Measurements from ENCODE around the gene UTS2. TPM values are rescaled to one million over a fixed set of nuclear protein-coding genes. Genes with fewer than 3 reads are reported as not detected.

UTS2 gene
- total RNA-seq, 6 experiments from 2014 or later, result not detected

GRCh38 chr1:7861452-7861851, 8.6 kb upstream of the UTS2 start:
- H3K4me3 Mint-ChIP-seq, result no peak overlapping the region
- no peaks in the 10 kb centered on the region for H3K36me3 Mint-ChIP-seq (ENCODE audit: low read depth)
- no peaks in the 10 kb centered on the region; the same call in 1 of the 2 replicates for H3K4me1 Mint-ChIP-seq (ENCODE audit: low read depth)
- H3K27me3 Mint-ChIP-seq (ENCODE audit: insufficient read depth), result peaks cover 20% of the 10 kb centered on the region
- H3K27ac Mint-ChIP-seq, result no peak overlapping the region
- H3K9me3 Mint-ChIP-seq, result no peaks in the 10 kb centered on the region
- TF ChIP-seq, protein P1, sequence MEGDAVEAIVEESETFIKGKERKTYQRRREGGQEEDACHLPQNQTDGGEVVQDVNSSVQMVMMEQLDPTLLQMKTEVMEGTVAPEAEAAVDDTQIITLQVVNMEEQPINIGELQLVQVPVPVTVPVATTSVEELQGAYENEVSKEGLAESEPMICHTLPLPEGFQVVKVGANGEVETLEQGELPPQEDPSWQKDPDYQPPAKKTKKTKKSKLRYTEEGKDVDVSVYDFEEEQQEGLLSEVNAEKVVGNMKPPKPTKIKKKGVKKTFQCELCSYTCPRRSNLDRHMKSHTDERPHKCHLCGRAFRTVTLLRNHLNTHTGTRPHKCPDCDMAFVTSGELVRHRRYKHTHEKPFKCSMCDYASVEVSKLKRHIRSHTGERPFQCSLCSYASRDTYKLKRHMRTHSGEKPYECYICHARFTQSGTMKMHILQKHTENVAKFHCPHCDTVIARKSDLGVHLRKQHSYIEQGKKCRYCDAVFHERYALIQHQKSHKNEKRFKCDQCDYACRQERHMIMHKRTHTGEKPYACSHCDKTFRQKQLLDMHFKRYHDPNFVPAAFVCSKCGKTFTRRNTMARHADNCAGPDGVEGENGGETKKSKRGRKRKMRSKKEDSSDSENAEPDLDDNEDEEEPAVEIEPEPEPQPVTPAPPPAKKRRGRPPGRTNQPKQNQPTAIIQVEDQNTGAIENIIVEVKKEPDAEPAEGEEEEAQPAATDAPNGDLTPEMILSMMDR (IDR thresholded peaks at IDR 0.05), result no peak
- DNase-seq, result no peak

- Mint-ChIP-seq H3K27ac (no peak overlapping the region), H3K4me3 (no peak overlapping the region), H3K36me3 (ENCODE audit: low read depth) (no peaks in the 10 kb centered on the region), H3K27me3 (ENCODE audit: insufficient read depth) (peaks cover 20% of the 10 kb centered on the region), H3K4me1 (ENCODE audit: low read depth) (no peaks in the 10 kb centered on the region; the same call in 1 of the 2 replicates), H3K9me3 (no peaks in the 10 kb centered on the region)
- no peak for DNase-seq
- TF ChIP-seq, protein P1 (IDR thresholded peaks at IDR 0.05), result no peak
Observed at GRCh38 chr1:7860130-7860529, 7.3 kb upstream of the UTS2 start.

DNA sequence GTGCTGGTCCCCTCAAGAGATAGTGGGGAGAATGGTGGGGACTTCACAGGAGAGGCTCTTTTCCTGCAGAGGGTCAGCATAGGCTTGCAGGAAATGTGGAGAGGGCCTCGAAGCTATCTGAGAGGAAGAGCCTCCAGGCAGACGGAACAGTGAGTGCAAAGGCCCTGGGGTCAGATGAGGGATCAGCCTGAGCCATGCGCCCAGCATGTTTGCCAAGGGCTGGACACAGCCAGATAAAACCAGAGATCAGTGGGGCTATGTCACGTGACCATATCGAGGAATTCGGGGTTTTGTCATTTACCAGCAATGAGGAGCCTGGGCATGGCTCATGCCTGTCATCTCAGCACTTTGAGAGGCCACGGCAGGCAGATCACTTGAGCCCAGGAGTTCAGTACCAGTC, 6.5 kb upstream of the UTS2 start:
- Mint-ChIP-seq H3K4me3 (no peak overlapping the region), H3K4me1 (ENCODE audit: low read depth) (no peaks in the 10 kb centered on the region; the same call in 1 of the 2 replicates), H3K9me3 (no peaks in the 10 kb centered on the region), H3K27me3 (ENCODE audit: insufficient read depth) (peaks cover 18% of the 10 kb centered on the region), H3K27ac (no peak overlapping the region), H3K36me3 (ENCODE audit: low read depth) (no peaks in the 10 kb centered on the region)
- TF ChIP-seq, protein P1 (IDR thresholded peaks at IDR 0.05), result no peak
- DNase-seq, result no peak

DNA sequence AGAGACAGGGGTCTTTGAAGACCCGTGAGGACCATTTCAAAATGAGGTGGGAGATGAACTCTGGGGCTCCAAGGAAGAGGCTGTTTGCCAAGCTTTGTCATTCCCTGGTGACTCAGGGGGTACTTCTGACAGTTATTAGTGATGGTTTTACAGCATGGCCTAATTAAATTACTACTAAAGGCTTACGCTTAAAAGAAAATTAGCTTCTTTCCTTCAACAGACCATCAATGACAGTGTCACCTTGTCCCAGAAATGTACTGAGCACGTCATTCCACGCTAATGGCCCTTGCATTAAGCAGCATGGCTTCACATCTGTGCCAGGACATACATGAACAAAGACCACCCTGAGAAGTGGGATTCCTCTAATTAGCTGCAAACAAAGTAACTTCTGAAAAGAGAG, 5.1 kb upstream of the UTS2 start:
- no peaks in the 10 kb centered on the region for H3K36me3 Mint-ChIP-seq (ENCODE audit: low read depth)
- peaks cover 12% of the 10 kb centered on the region for H3K27me3 Mint-ChIP-seq (ENCODE audit: insufficient read depth)
- H3K9me3 Mint-ChIP-seq, result no peaks in the 10 kb centered on the region
- DNase-seq, result no peak
- H3K4me3 Mint-ChIP-seq, result no peak overlapping the region
- TF ChIP-seq, protein P1 (IDR thresholded peaks at IDR 0.05), result no peak
- H3K4me1 Mint-ChIP-seq (ENCODE audit: low read depth), result no peaks in the 10 kb centered on the region; the same call in 1 of the 2 replicates
- no peak overlapping the region for H3K27ac Mint-ChIP-seq

DNA sequence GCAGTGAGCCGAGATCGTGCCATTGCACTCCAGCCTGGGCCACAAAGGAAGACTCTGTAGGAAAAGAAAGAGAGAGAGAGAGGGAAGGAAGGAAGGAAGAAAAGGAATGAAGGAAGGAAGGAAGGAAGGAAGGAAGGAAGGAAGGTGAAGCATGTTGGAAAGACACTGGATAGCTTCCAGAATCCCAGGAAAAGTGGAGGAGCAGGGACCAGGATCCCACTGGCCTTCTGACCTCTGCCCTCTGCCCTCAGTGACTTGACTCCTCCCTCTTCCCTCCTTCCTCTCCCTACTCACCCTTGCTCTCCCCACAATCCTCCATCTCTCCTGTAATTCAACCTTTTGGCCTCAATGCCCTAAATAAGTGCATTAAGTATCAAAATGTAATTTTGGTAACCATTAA, 4.1 kb upstream of the UTS2 start:
- Mint-ChIP-seq H3K27ac (no peak overlapping the region), H3K4me3 (no peak overlapping the region), H3K4me1 (ENCODE audit: low read depth) (no peaks in the 10 kb centered on the region; the same call in 1 of the 2 replicates), H3K36me3 (ENCODE audit: low read depth) (no peaks in the 10 kb centered on the region), H3K9me3 (no peaks in the 10 kb centered on the region), H3K27me3 (ENCODE audit: insufficient read depth) (peaks cover 12% of the 10 kb centered on the region)
- no peak for DNase-seq
- TF ChIP-seq, protein P1 (IDR thresholded peaks at IDR 0.05), result no peak

DNA sequence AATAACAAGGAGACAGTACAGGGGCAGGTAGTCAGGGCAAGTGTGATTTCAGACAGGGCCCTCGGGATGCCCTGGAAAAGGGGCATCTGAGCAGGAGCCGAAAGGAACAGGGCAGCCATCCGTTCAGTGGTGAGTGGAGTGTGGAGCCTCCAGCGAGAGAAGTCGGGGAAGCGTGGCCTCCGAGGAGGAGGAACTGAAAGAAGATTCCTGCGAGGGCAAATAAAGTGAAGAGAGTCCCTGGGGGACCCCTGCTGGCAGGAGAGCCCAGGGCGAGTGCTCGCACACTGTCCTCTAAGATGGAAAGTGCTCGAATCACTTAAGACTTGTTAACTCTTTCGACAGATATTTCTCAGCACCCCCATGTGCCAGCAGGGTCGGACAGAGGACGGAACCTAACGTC, 3.5 kb upstream of the UTS2 start:
- TF ChIP-seq, protein P1 (IDR thresholded peaks at IDR 0.05), result no peak
- H3K4me3 Mint-ChIP-seq, result no peak overlapping the region
- peaks cover 14% of the 10 kb centered on the region for H3K27me3 Mint-ChIP-seq (ENCODE audit: insufficient read depth)
- H3K27ac Mint-ChIP-seq, result no peak overlapping the region
- H3K9me3 Mint-ChIP-seq, result no peaks in the 10 kb centered on the region
- H3K36me3 Mint-ChIP-seq (ENCODE audit: low read depth), result no peaks in the 10 kb centered on the region
- no peaks in the 10 kb centered on the region; the same call in 1 of the 2 replicates for H3K4me1 Mint-ChIP-seq (ENCODE audit: low read depth)
- no peak for DNase-seq

Data from HFFc6 (cell line).